Endothelial cell of umbilical vein (primary cell): ENCODE results near the gene C5orf15.

ENCODE experiments used
- EZH2 ChIP-seq: IDR thresholded peaks from 2 replicates; pipeline ENCODE4 v1.6.1; 2012; ENCODE audit warnings: borderline replicate concordance, low read depth, mild to moderate bottlenecking, moderate library complexity, low read length, inconsistent platforms; ENCODE audit not compliant: severe bottlenecking
- GATA2 ChIP-seq: IDR thresholded peaks from 2 replicates; pipeline ENCODE4 v1.7.0; 2011; ENCODE audit warnings: low read depth, mild to moderate bottlenecking, moderate library complexity, mixed read lengths, low read length; ENCODE audit not compliant: insufficient read length, insufficient read depth
- JUN ChIP-seq: IDR thresholded peaks from 2 replicates; pipeline ENCODE4 v1.6.1; 2011; ENCODE audit warnings: borderline replicate concordance, low read depth; ENCODE audit not compliant: insufficient read length, insufficient read depth
- MAX ChIP-seq: IDR thresholded peaks from 2 replicates; pipeline ENCODE4 v1.6.1; 2011; ENCODE audit not compliant: insufficient read depth, insufficient read length
- MYC ChIP-seq: IDR thresholded peaks from one replicate; pipeline ENCODE4 v1.6.1; 2011; ENCODE audit warnings: mild to moderate bottlenecking, low read depth, low read length
- POLR2A ChIP-seq: IDR thresholded peaks from 2 replicates; pipeline ENCODE4 v1.6.1; 2012; ENCODE audit warnings: low read depth, mild to moderate bottlenecking, control low read depth, low read length
- POLR2AphosphoS5 ChIP-seq: IDR thresholded peaks from 2 replicates; pipeline ENCODE4 v1.6.1; 2012; ENCODE audit warnings: low read depth, mild to moderate bottlenecking, control low read depth, low read length, moderate library complexity; ENCODE audit not compliant: insufficient read depth
- TF ChIP-seq, protein P1 (sequence below), 2 donors: IDR thresholded peaks; 1 replicate in 1 of 2; 2 replicates in 1 of 2; pipeline ENCODE4 v1.5.1; 2011; ENCODE audit warnings: low read length in 2 of 2, mild to moderate bottlenecking in 2 of 2, moderate library complexity in 2 of 2, control low read depth in 1 of 2, inconsistent platforms in 1 of 2, low read depth in 1 of 2; ENCODE audit not compliant: insufficient read depth in 1 of 2; ENCODE audit errors: extremely low read depth in 1 of 2

- no peak for TF ChIP-seq MAX
- TF ChIP-seq, protein P1, sequence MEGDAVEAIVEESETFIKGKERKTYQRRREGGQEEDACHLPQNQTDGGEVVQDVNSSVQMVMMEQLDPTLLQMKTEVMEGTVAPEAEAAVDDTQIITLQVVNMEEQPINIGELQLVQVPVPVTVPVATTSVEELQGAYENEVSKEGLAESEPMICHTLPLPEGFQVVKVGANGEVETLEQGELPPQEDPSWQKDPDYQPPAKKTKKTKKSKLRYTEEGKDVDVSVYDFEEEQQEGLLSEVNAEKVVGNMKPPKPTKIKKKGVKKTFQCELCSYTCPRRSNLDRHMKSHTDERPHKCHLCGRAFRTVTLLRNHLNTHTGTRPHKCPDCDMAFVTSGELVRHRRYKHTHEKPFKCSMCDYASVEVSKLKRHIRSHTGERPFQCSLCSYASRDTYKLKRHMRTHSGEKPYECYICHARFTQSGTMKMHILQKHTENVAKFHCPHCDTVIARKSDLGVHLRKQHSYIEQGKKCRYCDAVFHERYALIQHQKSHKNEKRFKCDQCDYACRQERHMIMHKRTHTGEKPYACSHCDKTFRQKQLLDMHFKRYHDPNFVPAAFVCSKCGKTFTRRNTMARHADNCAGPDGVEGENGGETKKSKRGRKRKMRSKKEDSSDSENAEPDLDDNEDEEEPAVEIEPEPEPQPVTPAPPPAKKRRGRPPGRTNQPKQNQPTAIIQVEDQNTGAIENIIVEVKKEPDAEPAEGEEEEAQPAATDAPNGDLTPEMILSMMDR (IDR thresholded peaks at IDR 0.05; ENCODE audit: extremely low read depth in 1 of 2, insufficient read depth in 1 of 2, low read depth in 1 of 2, low read length in 2 of 2), result no peak
- TF ChIP-seq JUN, result no peak
- no peak for TF ChIP-seq POLR2A
- no peak for TF ChIP-seq POLR2AphosphoS5
- TF ChIP-seq EZH2, result no peak
- no peak for TF ChIP-seq GATA2
- no peak for TF ChIP-seq MYC
These were observed 4.8 kb downstream of the C5orf15 start for GRCh38 chr5:133963493-133964128.
